Common myeloid progenitor, CD34-positive (primary cell): ENCODE data around the gene CYP11A1.
A peak's percentile ranks its signal among the peaks of the same experiment; 100 is the strongest.

ENCODE experiments used
- CTCF ChIA-PET: fragments of 350-600 bp; sonication (Branson Sonifier 250); formaldehyde crosslinking; loops from one replicate; lab custom pipeline; 2021; ENCODE audit warnings: antibody characterized with exemption; lab: Charles Lee
- POLR2A ChIA-PET: fragments of 350-600 bp; sonication (Branson Sonifier 250); formaldehyde crosslinking; loops from one replicate; lab custom pipeline; 2021; ENCODE audit warnings: antibody characterized with exemption; lab: Charles Lee
- DNase-seq, 3 donors: peaks; one replicate each; pipeline versions ENCODE4 v3.0.0 to v3.0.0-alpha.2; 2013
- H3K27ac ChIP-seq, 2 experiments: 1 replicate in 1 of 2; 2 replicates in 1 of 2; pipeline ENCODE4 v1.7.0; 2013; ENCODE audit warnings: inconsistent platforms in 2 of 2, low read length in 2 of 2, mild to moderate bottlenecking in 2 of 2, low read depth in 1 of 2, moderate library complexity in 1 of 2; ENCODE audit not compliant: severe bottlenecking in 2 of 2, insufficient read depth in 1 of 2, poor library complexity in 1 of 2
- H3K27me3 ChIP-seq, 5 experiments: replicated peaks in 2 of 5; 1 replicate in 3 of 5; 2 replicates in 2 of 5; pipeline versions ENCODE4 v1.6.1 to v1.7.0; 2013; ENCODE audit warnings: low read length in 4 of 5, mild to moderate bottlenecking in 2 of 5, moderate library complexity in 2 of 5, inconsistent platforms in 1 of 5; ENCODE audit not compliant: insufficient read depth in 5 of 5, control insufficient read depth in 4 of 5
- H3K36me3 ChIP-seq, 4 experiments: 1 replicate in 2 of 4; 2 replicates in 2 of 4; pipeline versions ENCODE4 v1.6.1 to v1.7.0; 2013; ENCODE audit warnings: low read length in 3 of 4, control low read depth in 1 of 4, mild to moderate bottlenecking in 1 of 4; ENCODE audit not compliant: control insufficient read depth in 4 of 4, insufficient read depth in 4 of 4
- H3K4me1 ChIP-seq, 4 experiments: 1 replicate in 3 of 4; 2 replicates in 1 of 4; pipeline versions ENCODE4 v1.6.1 to v1.7.1; 2013; ENCODE audit warnings: low read length in 3 of 4, mild to moderate bottlenecking in 3 of 4, control low read depth in 1 of 4, inconsistent platforms in 1 of 4, moderate library complexity in 1 of 4; ENCODE audit not compliant: control insufficient read depth in 4 of 4, insufficient read depth in 4 of 4; ENCODE audit errors: control extremely low read depth in 1 of 4
- H3K4me3 ChIP-seq, 7 experiments: 1 replicate in 4 of 7; 2 replicates in 3 of 7; pipeline versions ENCODE4 v1.5.1 to v1.7.0; 2013; ENCODE audit warnings: mild to moderate bottlenecking in 7 of 7, low read length in 6 of 7, moderate library complexity in 6 of 7, inconsistent platforms in 2 of 7, low read depth in 2 of 7, control low read depth in 1 of 7; ENCODE audit not compliant: insufficient read depth in 4 of 7, control insufficient read depth in 1 of 7; ENCODE audit errors: extremely low read depth in 1 of 7
- H3K9me3 ChIP-seq, 5 experiments: 1 replicate in 4 of 5; 2 replicates in 1 of 5; pipeline versions ENCODE4 v1.6.1 to v1.7.1; 2013; ENCODE audit warnings: low read length in 4 of 5, mild to moderate bottlenecking in 2 of 5, inconsistent platforms in 1 of 5, low read depth in 1 of 5, moderate library complexity in 1 of 5; ENCODE audit not compliant: control insufficient read depth in 4 of 5, insufficient read depth in 2 of 5; ENCODE audit errors: control extremely low read depth in 1 of 5
- WGBS: methylation state at CpG from one replicate; pipeline ENCODE4 v1.1.5; 2013; ENCODE audit not compliant: insufficient coverage; 5-methylcytosine and 5-hydroxymethylcytosine counted together

Gene CYP11A1

GRCh38 chr15:74406992-74407705, 39.7 kb upstream of the CYP11A1 start:
- Histone ChIP-seq H3K4me3 (no peak overlapping the region), H3K27ac (no peak overlapping the region), H3K9me3 (no peaks in the 10 kb centered on the region), H3K27me3 (no peaks in the 10 kb centered on the region), H3K4me1 (peaks cover 10 to 47% (median 24%) of the 10 kb centered on the region in 4 experiments), H3K36me3 (peaks cover 2 to 22% (median 21%) of the 10 kb centered on the region in 4 experiments)
- ChIA-PET CTCF (interaction anchor here (1.0 to 10.0 kb wide), 6 partner anchors 13 to 27 kb away, joined by 3 to 82 read pairs (median 6); partner anchors contain the start of gene SEMA7A), POLR2A (no interaction called here)
- DNase-seq: no peak
- 82% methylated on average over 8 of the region's 12 CpGs for WGBS

GRCh38 chr15:74406517-74406916, 39.1 kb upstream of the CYP11A1 start:
- WGBS: 89% methylated on average over 4 of the region's 4 CpGs
- H3K36me3 ChIP-seq: peaks cover 2 to 17% (median 16%) of the 10 kb centered on the region in 4 experiments
- H3K27ac ChIP-seq: no peak overlapping the region
- peaks cover 15 to 54% (median 31%) of the 10 kb centered on the region in 4 experiments for H3K4me1 ChIP-seq
- DNase-seq: no peak
- H3K4me3 ChIP-seq: no peak overlapping the region
- CTCF ChIA-PET: interaction anchor here (0.7 to 10.0 kb wide), 6 partner anchors 10 to 33 kb away, joined by 3 to 82 read pairs (median 6); no protein-coding TSS in a partner anchor
- POLR2A ChIA-PET: interaction anchor here (0.5 to 0.6 kb wide), 2 partner anchors 25 to 169 kb away, joined by 3 read pairs; no protein-coding TSS in a partner anchor
- no peaks in the 10 kb centered on the region for H3K27me3 ChIP-seq
- no peaks in the 10 kb centered on the region for H3K9me3 ChIP-seq

- Histone ChIP-seq H3K4me3 (no peak overlapping the region), H3K36me3 (peaks cover 2 to 10% (median 9%) of the 10 kb centered on the region in 4 experiments), H3K27ac (no peak overlapping the region), H3K4me1 (peaks cover 15 to 61% (median 38%) of the 10 kb centered on the region in 4 experiments), H3K9me3 (no peaks in the 10 kb centered on the region), H3K27me3 (no peaks in the 10 kb centered on the region)
- no peak for DNase-seq
- 97% methylated on average over 4 of the region's 7 CpGs for WGBS
- CTCF ChIA-PET: interaction anchor here (0.7 to 10.0 kb wide), 7 partner anchors 9 to 34 kb away, joined by 3 to 82 read pairs (median 4); no protein-coding TSS in a partner anchor
- POLR2A ChIA-PET: interaction anchor here (0.5 to 0.7 kb wide), 3 partner anchors 14 to 169 kb away, joined by 3 read pairs; no protein-coding TSS in a partner anchor
Measured at GRCh38 chr15:74405823-74406222, 38.4 kb upstream of the CYP11A1 start.

GRCh38 chr15:74403991-74404563, 36.6 kb upstream of the CYP11A1 start:
- CTCF ChIA-PET: interaction anchor here (0.8 to 10.0 kb wide), 10 partner anchors 11 to 35 kb away, joined by 3 to 82 read pairs (median 10); no protein-coding TSS in a partner anchor
- Histone ChIP-seq H3K36me3 (no peaks in the 10 kb centered on the region), H3K27me3 (no peaks in the 10 kb centered on the region), H3K4me1 (peaks cover 21 to 73% (median 54%) of the 10 kb centered on the region in 4 experiments), H3K27ac (no peak overlapping the region), H3K4me3 (peak overlapping the region in 3 of 7 experiments; percentile 28 to 48 (median 42)), H3K9me3 (no peaks in the 10 kb centered on the region)
- peak in 2 of 3 donors; percentile 63 to 71 for DNase-seq
- 1% methylated on average over 9 of the region's 16 CpGs for WGBS
- POLR2A ChIA-PET: interaction anchor here (0.7 to 2.8 kb wide), 3 partner anchors 15 to 57 kb away, joined by 3 to 12 read pairs (median 7); partner anchors contain the start of gene UBL7

GRCh38 chr15:74403588-74403919, 36.1 kb upstream of the CYP11A1 start:
- POLR2A ChIA-PET: interaction anchor here (0.7 to 2.8 kb wide), 3 partner anchors 14 to 57 kb away, joined by 3 to 12 read pairs (median 7); partner anchors contain the start of gene UBL7
- Histone ChIP-seq H3K4me1 (peaks cover 21 to 76% (median 58%) of the 10 kb centered on the region in 4 experiments), H3K27ac (no peak overlapping the region), H3K27me3 (no peaks in the 10 kb centered on the region), H3K36me3 (no peaks in the 10 kb centered on the region), H3K9me3 (no peaks in the 10 kb centered on the region), H3K4me3 (peak overlapping the region in 5 of 7 experiments; percentile 20 to 48 (median 34))
- WGBS: 70% methylated on average over 9 of the region's 10 CpGs
- CTCF ChIA-PET: interaction anchor here (0.8 to 10.0 kb wide), 11 partner anchors 11 to 35 kb away, joined by 3 to 82 read pairs (median 9); no protein-coding TSS in a partner anchor
- DNase-seq: no peak

GRCh38 chr15:74402873-74403587, 35.6 kb upstream of the CYP11A1 start:
- POLR2A ChIA-PET: interaction anchor here (0.7 to 2.8 kb wide), 5 partner anchors 14 to 59 kb away, joined by 3 to 12 read pairs (median 4); partner anchors contain the start of gene UBL7
- CTCF ChIA-PET: interaction anchor here (0.8 to 10.0 kb wide), 15 partner anchors 11 to 384 kb away, joined by 3 to 82 read pairs (median 5); no protein-coding TSS in a partner anchor
- Histone ChIP-seq H3K4me3 (peak overlapping the region in 3 of 7 experiments; percentile 4 to 48 (median 42)), H3K27ac (peak overlapping the region; percentile 1 to 9), H3K4me1 (peaks cover 21 to 80% (median 63%) of the 10 kb centered on the region in 4 experiments), H3K36me3 (no peaks in the 10 kb centered on the region), H3K27me3 (no peaks in the 10 kb centered on the region), H3K9me3 (no peaks in the 10 kb centered on the region)
- 3% methylated on average over 12 of the region's 13 CpGs for WGBS
- DNase-seq: peak; percentile 82 to 95 (median 92)
